Measurements from ENCODE around the gene GPR152.
"Not testable (repeated sequence)": the region's sequence is repeated elsewhere in the genome, so short reads cannot be mapped to it uniquely, and the experiment has no call there.

The GPR152 gene

GRCh38 chr11:67403085-67403484 is 49.4 kb downstream of the GPR152 start:
- in situ Hi-C loops (cut with MboI; ENCODE audit: low sequenced_read_pairs); H3K9me3 ChIP-seq; DNase-seq (ENCODE audit: low spot score in 2 of 2); H3K27me3 ChIP-seq (ENCODE audit: low read depth); H3K4me3 ChIP-seq: not testable (repeated sequence)
- Histone ChIP-seq H3K4me1 (peaks cover 13% of the 10 kb centered on the region), H3K36me3 (replicated peaks) (peaks cover 25% of the 10 kb centered on the region)

- H3K27me3 ChIP-seq (ENCODE audit: low read depth); DNase-seq (ENCODE audit: low spot score in 2 of 2); H3K9me3 ChIP-seq; in situ Hi-C loops (cut with MboI; ENCODE audit: low sequenced_read_pairs): not testable (repeated sequence)
- H3K4me3 ChIP-seq = peak overlapping the region; percentile 15
- H3K4me1 ChIP-seq = peaks cover 13% of the 10 kb centered on the region
- peaks cover 33% of the 10 kb centered on the region for H3K36me3 ChIP-seq (replicated peaks)
Observed at GRCh38 chr11:67402192-67402839, 50.2 kb downstream of the GPR152 start.

- peaks cover 13% of the 10 kb centered on the region for H3K4me1 ChIP-seq
- H3K27me3 ChIP-seq (ENCODE audit: low read depth) = no peaks in the 10 kb centered on the region
- in situ Hi-C loops (cut with MboI; ENCODE audit: low sequenced_read_pairs) = no loop called here
Observed at GRCh38 chr11:67401495-67402191, 50.9 kb downstream of the GPR152 start, which contains the start of gene PPP1CA. Gene PPP1CA (minus strand): TSS chr11:67401858. CDS start chr11:67401782, 76 bp downstream.

More at GRCh38 chr11:67401495-67402191, 50.9 kb downstream of the GPR152 start, which contains the start of gene PPP1CA:
- Histone ChIP-seq H3K4me3 (peak within 1 kb of the TSS; percentile 87), H3K9me3 (no peaks in the 10 kb centered on the region), H3K36me3 (replicated peaks) (peaks cover 39% of the 10 kb centered on the region)
- peak; percentile 81 to 93 for DNase-seq (ENCODE audit: low spot score in 2 of 2)

All from HAP-1 (cell line).